ENCODE results near the gene NPEPPS. TPM values are rescaled to one million over a fixed set of nuclear protein-coding genes. Genes with fewer than 3 reads are reported as not detected.

Gene NPEPPS
- total RNA-seq, 2 experiments from 2014 or later: 77.3 to 80.7 TPM

- peak; percentile 90 for TF ChIP-seq CTCF (IDR thresholded peaks at IDR 0.05)
- peak overlapping the region; percentile 57 for H3K27ac Mint-ChIP-seq
- H3K4me1 Mint-ChIP-seq (ENCODE audit: low read depth): peaks cover 21% of the 10 kb centered on the region
- H3K27me3 Mint-ChIP-seq: no peaks in the 10 kb centered on the region
- DNase-seq: peak; percentile 39 to 84 (median 52)
- peaks cover 82% of the 10 kb centered on the region for H3K36me3 ChIP-seq (ENCODE audit: insufficient read depth, low read length)
- H3K27ac ChIP-seq (ENCODE audit: low read depth in 1 of 2, low read length in 2 of 2): no peak overlapping the region
- H3K9me3 Mint-ChIP-seq: no peaks in the 10 kb centered on the region
- ChIA-PET CTCF (interaction anchor here (0.8 to 2.9 kb wide), 13 partner anchors 7 to 126 kb away, joined by 3 to 12 read pairs (median 5); partner anchors contain the start of genes KPNB1 and TBX21), POLR2A (interaction anchor here (0.8 to 4.8 kb wide), 4 partner anchors 9 to 54 kb away, joined by 3 to 62 read pairs (median 4); partner anchors contain the start of gene KPNB1)
- intact Hi-C loops (cut with DNase I, micrococcal nuclease): loop anchor here (1.0 kb wide), 4 partner anchors 53 to 139 kb away; no protein-coding TSS in a partner anchor
- H3K9me3 ChIP-seq (ENCODE audit: control insufficient read depth in 1 of 2, insufficient read depth in 1 of 2, low read length in 2 of 2): no peaks in the 10 kb centered on the region
- H3K4me3 ChIP-seq (ENCODE audit: low read length): no peak overlapping the region
- peak; percentile 65 for ATAC-seq (ENCODE audit: poor library complexity)
- peaks cover 18% of the 10 kb centered on the region for H3K4me1 ChIP-seq (ENCODE audit: insufficient read depth, low read length)
- no peaks in the 10 kb centered on the region for H3K27me3 ChIP-seq (ENCODE audit: control insufficient read depth in 1 of 2, insufficient read depth in 2 of 2, low read length in 2 of 2)
- H3K36me3 Mint-ChIP-seq (ENCODE audit: low read depth): peaks cover 87% of the 10 kb centered on the region
- H3K4me3 Mint-ChIP-seq: no peak overlapping the region
Observed at GRCh38 chr17:47663912-47664623, 133.2 kb downstream of the NPEPPS start.

- Mint-ChIP-seq H3K4me3 (no peak overlapping the region), H3K27me3 (no peaks in the 10 kb centered on the region), H3K27ac (peak overlapping the region; percentile 57), H3K36me3 (ENCODE audit: low read depth) (peaks cover 92% of the 10 kb centered on the region), H3K4me1 (ENCODE audit: low read depth) (peaks cover 22% of the 10 kb centered on the region), H3K9me3 (no peaks in the 10 kb centered on the region)
- TF ChIP-seq CTCF (IDR thresholded peaks at IDR 0.05): peak; percentile 29
- no peaks in the 10 kb centered on the region for H3K27me3 ChIP-seq (ENCODE audit: control insufficient read depth in 1 of 2, insufficient read depth in 2 of 2, low read length in 2 of 2)
- DNase-seq: no peak
- no peak overlapping the region for H3K4me3 ChIP-seq (ENCODE audit: low read length)
- ChIA-PET POLR2A (interaction anchor here (1.1 to 4.8 kb wide), 2 partner anchors 15 to 54 kb away, joined by 5 to 62 read pairs; partner anchors contain the start of gene KPNB1), CTCF (interaction anchor here (0.6 to 2.9 kb wide), 10 partner anchors 8 to 126 kb away, joined by 3 to 12 read pairs (median 5); no protein-coding TSS in a partner anchor)
- ATAC-seq (ENCODE audit: poor library complexity): no peak
- intact Hi-C loops (cut with DNase I, micrococcal nuclease): loop anchor here (1.0 kb wide), 4 partner anchors 53 to 139 kb away; no protein-coding TSS in a partner anchor
- H3K4me1 ChIP-seq (ENCODE audit: insufficient read depth, low read length): peaks cover 15% of the 10 kb centered on the region
- no peak overlapping the region for H3K27ac ChIP-seq (ENCODE audit: low read depth in 1 of 2, low read length in 2 of 2)
- no peaks in the 10 kb centered on the region for H3K9me3 ChIP-seq (ENCODE audit: control insufficient read depth in 1 of 2, insufficient read depth in 1 of 2, low read length in 2 of 2)
- H3K36me3 ChIP-seq (ENCODE audit: insufficient read depth, low read length): peaks cover 82% of the 10 kb centered on the region
Observed at GRCh38 chr17:47664624-47664941, 133.7 kb downstream of the NPEPPS start.

- H3K4me3 Mint-ChIP-seq: no peak overlapping the region
- peaks cover 20% of the 10 kb centered on the region for H3K4me1 Mint-ChIP-seq (ENCODE audit: low read depth)
- ChIA-PET POLR2A (interaction anchor here (4.8 kb wide), 1 partner anchor 16 kb away, joined by 62 read pairs; the partner anchor contains the start of gene KPNB1), CTCF (interaction anchor here (1.1 to 2.5 kb wide), 3 partner anchors 9 to 137 kb away, joined by 3 to 5 read pairs (median 4); no protein-coding TSS in a partner anchor)
- no peak for TF ChIP-seq CTCF (IDR thresholded peaks at IDR 0.05)
- DNase-seq: no peak
- no peaks in the 10 kb centered on the region for H3K9me3 ChIP-seq (ENCODE audit: control insufficient read depth in 1 of 2, insufficient read depth in 1 of 2, low read length in 2 of 2)
- H3K4me1 ChIP-seq (ENCODE audit: insufficient read depth, low read length): peaks cover 18% of the 10 kb centered on the region
- H3K36me3 Mint-ChIP-seq (ENCODE audit: low read depth): peaks cover 94% of the 10 kb centered on the region
- no peak overlapping the region for H3K27ac ChIP-seq (ENCODE audit: low read depth in 1 of 2, low read length in 2 of 2)
- H3K27me3 Mint-ChIP-seq: no peaks in the 10 kb centered on the region
- ATAC-seq (ENCODE audit: poor library complexity): no peak
- intact Hi-C loops (cut with DNase I, micrococcal nuclease): no loop called here
- no peak overlapping the region for H3K4me3 ChIP-seq (ENCODE audit: low read length)
- H3K36me3 ChIP-seq (ENCODE audit: insufficient read depth, low read length): peaks cover 92% of the 10 kb centered on the region
- H3K9me3 Mint-ChIP-seq: no peaks in the 10 kb centered on the region
- no peaks in the 10 kb centered on the region for H3K27me3 ChIP-seq (ENCODE audit: control insufficient read depth in 1 of 2, insufficient read depth in 2 of 2, low read length in 2 of 2)
- no peak overlapping the region for H3K27ac Mint-ChIP-seq
Observed at GRCh38 chr17:47665655-47666054, 134.7 kb downstream of the NPEPPS start.

Data from CD4-positive, alpha-beta T cell (primary cell).